Measurements from ENCODE around the gene CDK7.

DNA sequence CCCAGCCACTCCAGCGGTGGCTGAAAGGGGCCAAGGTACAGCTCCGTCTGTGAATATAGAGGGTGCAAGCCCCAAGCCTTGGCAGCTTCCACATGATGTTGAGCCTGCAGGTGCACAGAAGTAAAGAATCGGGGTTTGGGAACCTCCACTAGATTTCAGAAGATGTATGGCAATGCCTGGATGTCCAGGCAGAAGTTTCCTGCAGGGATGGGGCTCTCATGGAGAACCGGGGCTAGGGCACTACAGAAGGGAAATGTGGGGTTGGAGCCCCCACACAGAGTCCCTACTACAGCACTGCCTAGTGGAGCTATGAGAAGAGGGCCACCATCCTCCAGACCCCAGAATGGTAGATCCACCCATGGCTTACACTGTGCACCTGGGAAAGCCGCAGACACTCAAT lies 74.7 kb downstream of the CDK7 start:
- TF ChIP-seq POLR2A (IDR thresholded peaks at IDR 0.05) (no peak), CTCF (IDR thresholded peaks at IDR 0.05) (no peak)
